ENCODE measurements around the gene IL4.
"Not testable (repeated sequence)": the region's sequence is repeated elsewhere in the genome, so short reads cannot be mapped to it uniquely, and the experiment has no call there.

The IL4 gene

DNA sequence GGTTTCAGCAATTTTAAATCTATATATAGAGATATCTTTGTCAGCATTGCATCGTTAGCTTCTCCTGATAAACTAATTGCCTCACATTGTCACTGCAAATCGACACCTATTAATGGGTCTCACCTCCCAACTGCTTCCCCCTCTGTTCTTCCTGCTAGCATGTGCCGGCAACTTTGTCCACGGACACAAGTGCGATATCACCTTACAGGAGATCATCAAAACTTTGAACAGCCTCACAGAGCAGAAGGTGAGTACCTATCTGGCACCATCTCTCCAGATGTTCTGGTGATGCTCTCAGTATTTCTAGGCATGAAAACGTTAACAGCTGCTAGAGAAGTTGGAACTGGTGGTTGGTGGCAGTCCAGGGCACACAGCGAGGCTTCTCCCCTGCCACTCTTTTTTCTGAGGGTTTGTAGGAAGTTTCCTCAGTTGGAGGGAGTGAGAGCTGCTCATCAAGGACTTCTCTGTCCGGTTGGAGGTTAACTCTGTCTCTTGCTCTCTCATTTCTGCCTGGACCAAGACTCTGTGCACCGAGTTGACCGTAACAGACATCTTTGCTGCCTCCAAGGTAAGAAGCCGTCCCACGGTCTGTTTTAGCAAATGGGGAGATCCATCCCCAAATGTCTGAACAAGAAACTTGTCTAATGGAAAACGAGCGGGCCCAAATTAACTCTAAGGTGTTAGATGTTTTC is at the start of gene IL4:
IL4 (plus strand) TSS at position 51 of the 692 bp plus-strand sequence; CDS start at position 113, 62 bp downstream.
- DNase-seq, result no peak

DNA sequence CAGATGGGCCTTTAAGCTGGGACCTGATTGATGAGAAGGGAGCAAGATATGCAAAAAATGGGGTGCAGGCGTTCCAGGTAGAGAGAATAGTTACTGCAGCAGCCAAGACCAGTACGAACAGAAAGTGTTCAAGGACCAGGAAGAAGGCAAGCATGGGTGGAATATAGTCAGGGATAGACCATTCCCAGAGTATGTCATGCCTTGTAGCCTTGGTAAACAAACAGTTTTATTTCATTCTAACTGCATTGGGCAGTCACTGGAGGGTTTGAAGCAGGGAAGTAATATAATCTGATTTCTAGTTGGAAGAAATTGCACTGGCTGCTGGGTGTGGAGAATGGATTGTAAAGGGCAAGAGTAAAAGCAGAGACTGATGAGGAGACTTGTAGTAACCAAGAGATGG is 46.3 kb upstream of the IL4 start:
- no peak for DNase-seq

DNA sequence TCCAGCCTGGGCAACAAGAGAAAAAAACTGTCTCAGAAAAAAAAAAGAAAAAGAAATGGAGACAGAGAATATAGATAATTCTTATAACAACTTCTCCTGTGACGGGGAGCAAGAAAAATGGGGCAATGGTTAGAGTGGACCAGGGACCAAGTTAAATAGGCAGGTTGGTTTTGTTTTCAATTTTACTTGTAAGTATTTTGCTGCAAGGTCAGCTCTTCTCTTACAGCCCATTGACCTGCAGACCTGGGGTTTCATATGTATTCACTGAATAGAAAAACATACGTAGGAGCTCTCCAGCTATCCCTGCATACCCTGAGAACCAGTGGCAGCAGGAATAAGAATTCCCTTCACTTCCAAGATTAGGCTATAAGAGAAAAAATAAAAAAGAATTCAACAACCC is 45.0 kb upstream of the IL4 start:
- no peak for DNase-seq

DNA sequence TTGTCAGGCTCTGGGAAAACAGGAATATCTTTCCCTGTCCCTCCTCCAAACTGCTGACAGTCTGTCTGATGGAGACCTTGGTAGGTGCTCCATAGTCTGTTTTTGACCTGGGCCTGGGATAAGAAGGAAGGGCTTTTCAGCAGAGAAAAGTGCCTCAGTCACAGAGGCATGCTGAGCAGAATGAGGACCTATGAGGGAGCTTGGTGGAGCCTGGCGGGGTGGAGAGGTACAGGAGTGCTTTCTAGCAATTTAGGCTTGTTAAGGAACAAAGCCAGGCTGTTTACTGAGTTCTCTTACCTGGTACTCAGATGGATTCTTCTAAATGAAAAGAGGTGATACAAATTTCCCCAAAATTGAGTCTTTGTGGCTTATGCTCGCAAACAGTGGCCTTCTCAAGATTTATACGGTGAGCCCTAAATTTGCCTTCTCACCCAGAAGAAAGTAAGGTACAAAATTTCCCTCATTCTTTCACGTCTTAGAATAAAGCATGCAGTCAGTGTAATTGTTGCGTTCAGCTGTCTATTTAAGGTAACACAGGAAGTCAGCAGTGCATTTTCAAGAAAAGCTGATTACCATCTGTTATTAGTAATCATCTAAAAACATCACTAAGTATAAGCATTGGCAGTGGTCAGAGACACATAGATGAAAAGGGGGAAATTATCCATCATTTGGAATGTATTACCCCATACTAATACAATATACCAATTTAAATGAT is 44.4 kb upstream of the IL4 start:
- DNase-seq, result no peak

DNA sequence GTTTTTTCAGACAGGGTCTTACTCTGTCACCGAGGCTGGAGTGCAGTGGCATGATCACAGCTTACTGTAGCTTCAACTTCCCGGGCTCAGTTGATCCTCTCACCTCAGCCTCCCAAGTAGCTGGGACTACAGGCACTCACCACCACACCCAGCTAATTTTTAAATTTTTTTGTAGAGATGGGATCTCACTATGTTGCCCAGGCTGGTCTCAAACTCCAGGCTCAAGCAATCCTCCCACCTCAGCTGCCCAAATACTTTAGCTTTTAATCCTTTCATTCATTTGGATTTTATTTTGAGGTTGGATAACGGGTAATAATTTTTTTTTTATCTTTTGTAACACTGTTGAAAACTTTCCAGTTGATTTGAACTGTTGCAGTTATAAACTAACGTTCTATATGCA is 40.2 kb upstream of the IL4 start:
- not testable (repeated sequence) for DNase-seq

DNA sequence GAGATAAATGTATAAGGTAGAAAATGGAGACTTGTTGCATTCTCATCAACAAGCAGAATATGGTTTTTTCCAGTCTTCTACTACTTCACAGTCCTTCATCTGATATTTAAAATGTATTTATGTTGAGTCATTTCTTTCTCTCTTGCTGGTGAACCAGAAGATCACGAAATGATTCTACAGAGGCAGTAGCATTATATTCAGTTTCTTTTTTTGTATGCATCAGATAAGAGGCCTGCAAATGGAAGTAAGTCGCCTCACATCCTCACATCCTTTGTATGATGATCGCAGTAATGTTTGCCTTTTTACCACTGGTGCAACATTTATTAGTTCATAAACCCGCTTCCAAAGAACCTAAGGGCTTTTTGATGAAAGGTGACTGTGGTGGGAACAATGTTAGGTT is 37.9 kb upstream of the IL4 start:
- no peak for DNase-seq

DNA sequence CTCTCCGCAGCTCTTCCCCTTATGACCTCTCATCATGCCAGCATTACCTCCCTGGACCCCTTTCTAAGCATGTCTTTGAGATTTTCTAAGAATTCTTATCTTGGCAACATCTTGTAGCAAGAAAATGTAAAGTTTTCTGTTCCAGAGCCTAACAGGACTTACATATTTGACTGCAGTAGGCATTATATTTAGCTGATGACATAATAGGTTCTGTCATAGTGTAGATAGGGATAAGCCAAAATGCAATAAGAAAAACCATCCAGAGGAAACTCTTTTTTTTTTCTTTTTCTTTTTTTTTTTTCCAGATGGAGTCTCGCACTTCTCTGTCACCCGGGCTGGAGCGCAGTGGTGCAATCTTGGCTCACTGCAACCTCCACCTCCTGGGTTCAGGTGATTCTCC is 36.5 kb upstream of the IL4 start:
- no peak for DNase-seq

DNA sequence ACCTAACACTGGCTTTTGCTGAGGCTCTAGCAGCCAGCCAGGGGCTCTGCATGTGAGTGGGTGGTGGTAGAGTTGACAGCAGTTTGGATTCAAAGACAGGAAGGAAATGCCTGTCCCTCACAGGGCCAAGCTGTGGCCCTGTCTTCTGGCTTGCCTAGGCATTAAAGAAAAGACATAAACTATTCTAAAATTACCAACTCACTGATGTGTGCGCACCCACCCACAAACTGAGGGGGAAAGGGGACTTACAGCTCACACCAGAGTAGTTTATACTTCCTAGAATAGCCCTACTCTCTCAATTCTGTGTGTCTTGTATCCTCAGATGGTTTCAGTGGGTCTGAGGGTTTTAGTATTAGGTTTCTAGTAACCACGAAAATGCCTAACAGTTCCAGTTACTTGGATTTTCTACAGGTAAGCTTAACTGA is 34.1 kb upstream of the IL4 start:
- peak; percentile 50 for DNase-seq

DNA sequence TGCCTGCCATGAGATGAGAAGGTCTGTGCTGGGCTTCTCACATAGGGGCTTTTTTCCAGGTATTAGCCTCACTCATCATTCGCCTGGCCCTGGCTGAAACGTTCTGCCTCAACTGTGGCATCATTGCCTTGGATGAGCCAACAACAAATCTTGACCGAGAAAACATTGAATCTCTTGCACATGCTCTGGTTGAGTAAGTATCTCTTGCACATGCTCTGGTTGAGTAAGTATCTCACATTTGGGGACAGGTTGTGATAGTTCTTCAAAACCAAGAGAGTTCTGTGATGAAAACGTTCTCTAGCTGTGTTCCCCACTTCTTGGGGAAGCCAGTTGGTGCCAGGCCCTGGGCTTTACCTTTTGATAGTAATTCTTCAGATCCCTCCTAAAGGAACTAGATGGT is 33.2 kb upstream of the IL4 start:
- DNase-seq, result no peak

DNA sequence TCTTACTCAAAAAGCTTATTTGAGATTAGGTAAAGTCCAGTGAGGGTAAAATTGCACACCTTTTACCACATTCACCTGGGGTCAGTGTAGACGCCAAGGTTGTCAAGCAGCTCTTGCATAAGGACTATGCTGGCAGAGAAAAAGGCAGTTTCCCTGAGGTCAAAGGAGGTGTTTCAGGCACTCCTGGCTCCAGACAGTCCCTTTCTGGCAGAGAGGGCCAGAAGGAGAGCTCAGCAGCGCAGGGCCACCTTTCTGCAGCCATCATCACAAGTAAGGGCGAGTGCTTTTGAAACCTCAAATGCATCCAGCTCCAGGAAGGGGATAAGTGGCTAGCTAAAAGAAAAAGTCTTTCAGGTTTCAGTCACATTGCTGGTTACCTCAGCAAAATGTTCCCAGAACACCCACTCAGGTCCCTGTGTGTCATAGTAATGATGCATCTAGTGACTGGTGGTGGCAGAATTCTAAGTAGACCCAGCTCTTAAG is 32.5 kb upstream of the IL4 start:
- no peak for DNase-seq

DNA sequence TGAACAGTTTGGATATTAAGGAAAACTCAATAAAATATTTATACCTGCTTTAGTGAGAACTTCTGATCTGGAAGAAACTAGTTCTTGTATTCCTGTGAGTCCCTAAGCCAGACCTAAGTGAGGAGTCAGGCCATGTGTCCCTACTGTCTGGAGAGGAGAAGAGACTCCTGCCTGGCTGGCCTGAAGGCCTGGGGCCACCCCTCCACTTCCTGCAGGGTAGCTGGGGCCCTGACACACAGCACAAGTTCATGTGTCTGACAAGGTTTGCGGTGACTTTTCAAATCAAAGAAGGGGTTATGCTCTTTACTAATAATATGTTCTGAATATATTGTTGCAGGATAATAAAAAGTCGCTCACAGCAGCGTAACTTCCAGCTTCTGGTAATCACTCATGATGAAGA is 31.9 kb upstream of the IL4 start:
- DNase-seq, result no peak

DNA sequence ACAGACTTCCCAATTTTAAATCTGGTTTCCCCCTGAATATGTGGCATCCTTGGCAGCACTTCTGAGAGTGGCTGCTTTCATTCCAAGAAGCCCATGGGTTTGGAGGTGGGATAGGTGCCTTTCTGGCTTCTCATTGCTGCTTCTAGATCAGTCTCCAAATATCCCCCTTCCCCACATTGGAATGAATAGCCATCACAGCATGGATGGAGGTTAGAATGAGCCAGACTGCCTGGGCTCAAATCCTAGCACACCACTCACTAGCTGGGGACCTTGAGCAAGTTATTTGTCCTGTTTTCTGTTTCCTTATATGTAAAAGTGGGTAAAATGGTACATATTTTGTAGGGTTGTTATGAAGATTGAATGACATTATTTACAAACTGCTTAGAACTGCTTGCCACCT is 29.6 kb upstream of the IL4 start:
- DNase-seq, result no peak

DNA sequence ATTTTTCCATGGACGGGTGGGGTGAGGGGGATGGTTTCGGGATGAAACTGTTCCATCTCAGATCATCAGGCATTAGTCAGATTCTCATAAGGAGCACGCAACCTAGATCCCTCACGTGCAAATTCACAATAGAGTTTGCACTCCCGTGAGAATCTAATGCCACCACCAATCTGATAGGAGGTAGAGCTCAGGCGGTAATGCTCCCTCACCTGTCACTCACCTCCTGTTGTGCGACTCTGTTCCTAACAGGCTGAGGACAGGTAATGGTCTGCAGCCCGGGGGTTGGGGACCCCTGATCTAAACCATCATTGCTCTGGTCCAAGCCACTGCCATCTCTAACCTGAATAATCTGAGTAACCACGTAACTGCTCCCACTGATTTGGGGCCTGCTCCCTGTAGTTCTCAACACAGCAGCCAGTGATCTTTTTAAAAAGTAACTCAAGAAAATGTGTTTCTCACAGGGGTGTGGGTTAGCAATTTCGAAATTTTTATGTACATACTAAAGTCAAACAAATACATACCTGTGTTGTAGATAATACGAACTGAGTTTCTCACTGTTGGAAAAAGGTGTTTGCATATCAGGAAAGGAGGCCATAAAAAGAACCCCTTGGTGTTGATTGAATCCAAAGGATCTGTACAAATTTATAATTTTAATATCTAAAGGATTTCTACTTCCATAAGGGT is 27.1 kb upstream of the IL4 start:
- no peak for DNase-seq

DNA sequence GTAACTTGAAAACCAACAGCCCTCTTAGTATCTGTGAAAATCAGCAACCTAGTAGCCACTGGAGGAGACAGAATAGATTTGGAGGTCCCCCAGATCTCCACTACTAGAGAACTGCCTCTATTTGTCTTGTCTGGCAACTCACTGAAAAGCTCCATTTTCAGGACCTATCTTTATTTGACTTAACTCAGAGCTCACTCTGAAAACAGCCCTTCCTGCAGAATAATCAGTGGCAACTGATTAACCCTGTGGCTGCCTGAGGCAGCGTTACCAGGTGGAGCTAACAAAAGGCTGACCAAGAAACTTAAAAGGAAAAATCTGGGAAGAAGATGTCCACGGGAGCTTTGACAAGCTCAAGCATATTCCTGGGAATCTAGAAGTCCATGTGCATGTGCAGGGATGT is 26.3 kb upstream of the IL4 start:
- no peak for DNase-seq

DNA sequence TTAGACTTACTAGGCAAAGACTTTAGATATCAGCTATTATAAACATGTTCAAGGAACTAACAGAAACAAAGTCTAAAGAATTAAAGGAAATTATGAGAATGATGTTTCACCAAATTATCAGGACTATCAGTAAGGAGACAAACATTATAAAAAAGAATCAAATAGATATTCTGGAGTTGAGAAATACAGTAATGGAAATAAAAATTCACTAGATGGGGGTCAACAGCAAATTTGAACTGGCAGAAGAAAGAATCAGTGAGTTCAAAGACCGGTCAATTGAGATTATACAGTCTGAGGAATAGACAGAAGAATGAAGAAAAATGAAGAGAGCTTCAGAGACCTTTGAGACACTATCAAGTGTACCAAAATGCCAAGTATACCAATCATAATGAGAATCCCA is 25.4 kb upstream of the IL4 start:
- no peak for DNase-seq

DNA sequence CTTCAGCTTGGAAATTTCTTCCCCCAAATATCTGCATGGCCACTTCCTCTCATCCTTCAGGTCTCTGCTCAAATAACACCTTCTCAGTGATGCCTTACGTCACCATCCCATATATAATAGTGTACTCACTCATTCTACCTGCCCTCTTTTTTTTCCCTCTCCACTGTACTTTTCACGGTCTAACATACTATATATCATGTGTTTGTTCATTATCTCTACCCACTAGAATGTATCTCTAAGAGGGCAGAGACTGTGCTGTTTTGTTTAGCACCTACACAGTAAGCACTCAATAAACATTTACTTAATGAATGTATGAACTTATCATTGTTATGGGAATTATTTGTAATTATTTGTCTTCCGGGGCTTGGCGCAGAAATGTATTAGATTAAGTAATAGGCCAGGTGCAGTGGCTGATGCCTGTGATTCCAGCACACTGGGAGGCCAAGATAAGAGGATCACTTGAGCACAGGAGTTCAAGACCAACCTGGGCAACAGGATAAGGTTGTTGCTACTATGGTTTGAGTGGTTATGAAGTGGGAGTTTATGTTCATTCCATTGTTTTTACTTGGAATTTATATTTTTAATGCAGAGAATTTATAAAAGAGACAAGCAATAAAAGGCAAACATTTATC is 21.8 kb upstream of the IL4 start:
- no peak for DNase-seq

DNA sequence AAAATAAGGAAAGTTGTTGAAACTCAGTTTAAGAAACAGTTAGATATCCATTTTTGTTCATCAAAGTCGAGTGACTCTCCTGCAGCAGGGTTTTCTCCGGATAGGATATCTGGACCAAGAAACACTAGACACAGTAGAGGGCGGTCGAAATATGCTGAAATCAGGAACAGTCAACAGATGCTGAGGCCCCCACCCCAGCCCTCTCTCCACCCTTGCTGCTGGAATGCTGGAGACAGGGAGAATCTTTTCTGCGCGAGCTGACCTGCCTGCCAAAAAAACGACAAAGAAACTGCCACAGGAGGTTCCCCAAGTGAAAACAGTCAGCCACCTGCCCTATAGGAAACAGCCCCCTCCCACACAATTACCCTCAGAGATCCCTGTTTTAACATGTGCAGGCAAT is 20.1 kb upstream of the IL4 start:
- no peak for DNase-seq

DNA sequence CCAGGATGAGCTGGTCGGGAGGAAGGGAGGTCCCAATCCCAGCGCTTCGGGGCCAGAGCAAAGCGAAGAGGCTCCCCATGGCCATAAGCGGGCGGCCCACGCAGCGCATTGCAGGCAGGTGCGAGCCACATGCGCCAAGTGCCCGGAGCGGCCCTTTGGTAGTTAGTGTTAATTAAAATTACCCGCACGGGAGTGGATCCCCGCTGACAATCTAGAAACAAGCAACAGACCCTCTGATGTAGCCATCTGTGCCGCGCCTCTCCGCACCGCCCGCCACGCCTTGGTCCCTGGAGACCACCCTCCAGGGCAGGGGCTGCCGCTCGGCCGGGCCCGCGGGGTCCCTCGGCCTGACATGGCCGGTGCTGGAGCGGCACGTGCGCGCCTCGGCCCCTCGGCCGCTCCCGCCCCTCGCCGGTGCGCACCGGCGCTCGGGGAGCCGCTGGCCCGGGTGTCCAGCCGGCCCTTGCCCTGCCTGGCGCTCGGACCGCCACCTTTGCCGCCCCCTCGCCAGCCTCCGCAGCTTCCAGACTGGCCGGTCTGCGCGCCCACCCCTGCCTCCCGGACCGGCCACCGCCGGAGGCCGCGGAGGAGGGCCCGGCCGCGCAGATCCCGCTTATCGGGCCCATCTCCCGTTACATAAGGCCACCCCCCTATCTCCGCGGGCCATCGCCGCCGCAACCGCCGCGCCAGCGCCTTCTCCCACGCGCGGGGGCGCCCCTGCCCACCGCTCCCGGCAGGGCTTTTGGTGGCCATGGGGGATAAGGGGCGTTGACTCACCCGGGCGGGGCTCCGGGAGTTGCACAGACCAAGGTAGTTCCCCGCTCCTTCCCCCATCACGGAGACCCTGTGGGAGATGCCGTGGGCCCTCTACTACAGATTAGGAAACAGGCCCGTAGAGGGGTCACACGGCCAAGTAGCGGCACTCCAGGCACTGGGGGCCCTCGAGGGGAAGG is 17.7 kb upstream of the IL4 start:
- no peak for DNase-seq

DNA sequence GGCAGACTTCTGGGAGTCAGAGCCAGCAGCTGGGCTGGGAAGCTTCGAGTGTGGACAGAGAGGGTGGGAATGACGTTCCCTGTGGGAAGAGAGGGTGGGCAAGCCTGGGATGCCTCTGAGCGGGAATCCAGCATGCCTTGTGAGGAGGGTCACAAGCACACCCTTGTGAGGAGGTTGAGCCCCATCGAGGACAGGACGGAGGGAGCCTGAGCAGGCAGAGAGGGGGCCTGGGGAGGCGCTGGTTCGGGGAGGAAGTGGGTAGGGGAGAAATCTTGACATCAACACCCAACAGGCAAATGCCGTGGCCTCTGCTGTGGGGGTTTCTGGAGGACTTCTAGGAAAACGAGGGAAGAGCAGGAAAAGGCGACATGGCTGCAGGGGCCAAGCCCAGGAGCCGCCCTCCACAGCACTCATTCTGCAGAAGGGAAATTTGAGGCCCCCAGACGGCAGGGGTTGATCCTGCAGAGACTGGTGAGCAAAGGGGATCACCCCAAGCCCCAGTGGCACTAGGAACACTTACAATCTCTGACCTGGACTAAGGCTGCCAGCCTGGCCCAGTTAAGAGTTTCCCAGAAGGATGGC is 16.9 kb upstream of the IL4 start:
- no peak for DNase-seq

DNA sequence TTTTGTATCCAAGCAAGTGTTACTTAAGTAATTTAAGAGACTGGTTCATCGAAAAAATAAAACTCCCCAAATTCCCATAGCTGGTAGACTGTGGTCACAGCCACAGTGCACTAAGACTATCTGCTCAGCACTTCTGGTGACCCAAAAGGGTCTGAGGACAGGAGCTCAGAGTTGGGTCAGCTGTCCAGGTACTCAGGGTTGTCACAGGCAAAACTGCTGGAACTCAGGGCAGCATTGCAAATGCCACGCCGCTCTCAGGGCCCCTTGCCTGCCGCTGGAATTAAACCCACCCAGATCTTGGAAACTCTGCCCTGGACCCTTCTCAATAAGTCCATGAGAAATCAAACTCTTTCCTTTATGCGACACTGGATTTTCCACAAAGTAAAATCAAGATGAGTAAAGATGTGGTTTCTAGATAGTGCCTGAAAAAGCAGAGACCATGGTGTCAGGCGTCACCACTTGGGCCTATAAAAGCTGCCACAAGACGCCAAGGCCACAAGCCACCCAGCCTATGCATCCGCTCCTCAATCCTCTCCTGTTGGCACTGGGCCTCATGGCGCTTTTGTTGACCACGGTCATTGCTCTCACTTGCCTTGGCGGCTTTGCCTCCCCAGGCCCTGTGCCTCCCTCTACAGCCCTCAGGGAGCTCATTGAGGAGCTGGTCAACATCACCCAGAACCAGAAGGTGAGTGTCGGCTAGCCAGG is 16.0 kb upstream of the IL4 start, which contains the start of gene IL13:
IL13 (plus strand) TSS at position 498 of the 705 bp plus-strand sequence; CDS start at position 512, 14 bp downstream.
- DNase-seq, result no peak
